Fibroblast of skin of scalp (primary cell): ENCODE measurements around the gene MINK1. TPM values are rescaled to one million over a fixed set of nuclear protein-coding genes. Genes with fewer than 3 reads are reported as not detected.

ENCODE experiments used
- DNase-seq: peaks from one replicate; pipeline ENCODE4 v3.0.0-alpha.2; 2013
- polyA plus RNA-seq, 2 experiments: library from polyadenylated mRNA; unstranded; fragments of 120-200 nt; gene quantifications; one replicate each; pipeline ENCODE4 v1.2.1, GENCODE V29; 2013; ENCODE audit not compliant: insufficient read length in 2 of 2

Gene MINK1
- 44.5 TPM for polyA plus RNA-seq (2013, experiment 1 of 2; ENCODE audit: insufficient read length)
- 36.2 TPM for polyA plus RNA-seq (2013, experiment 2 of 2; ENCODE audit: insufficient read length)

- peak; percentile 93 for DNase-seq
Measured at GRCh38 chr17:4833178-4833940, at the start of gene MINK1. MINK1 (plus strand) TSS chr17:4833340; CDS start chr17:4833584, 244 bp downstream.

GRCh38 chr17:4785311-4786105 is 47.6 kb upstream of the MINK1 start:
- DNase-seq = no peak

- DNase-seq = no peak
Measured at GRCh38 chr17:4786106-4786511, 47.0 kb upstream of the MINK1 start, which contains the start of gene VMO1. VMO1 (minus strand) TSS chr17:4786364; CDS start chr17:4786352, 12 bp downstream.

GRCh38 chr17:4786516-4786915 is 46.6 kb upstream of the MINK1 start:
- no peak for DNase-seq

GRCh38 chr17:4788159-4788806 is 44.9 kb upstream of the MINK1 start:
- no peak for DNase-seq

GRCh38 chr17:4788807-4789700 is 44.1 kb upstream of the MINK1 start, which contains the start of gene GLTPD2:
GLTPD2 (plus strand) TSS chr17:4788964; CDS start chr17:4789012, 48 bp downstream.
- no peak for DNase-seq

- DNase-seq = no peak
Measured at GRCh38 chr17:4789701-4789950, 43.5 kb upstream of the MINK1 start.

- DNase-seq = peak; percentile 85
Measured at GRCh38 chr17:4789951-4790704, 43.0 kb upstream of the MINK1 start.

GRCh38 chr17:4790705-4791088 is 42.4 kb upstream of the MINK1 start:
- DNase-seq = no peak

- no peak for DNase-seq
Measured at GRCh38 chr17:4795168-4795567, 38.0 kb upstream of the MINK1 start.

- peak; percentile 46 for DNase-seq
Measured at GRCh38 chr17:4796552-4796920, 36.6 kb upstream of the MINK1 start.

GRCh38 chr17:4800462-4801196 is 32.5 kb upstream of the MINK1 start:
- DNase-seq = no peak

- no peak for DNase-seq
Measured at GRCh38 chr17:4802228-4802627, 30.9 kb upstream of the MINK1 start, which contains the start of gene C17orf114. C17orf114 (minus strand) TSS chr17:4802328.

- no peak for DNase-seq
Measured at GRCh38 chr17:4806456-4806776, 26.7 kb upstream of the MINK1 start.

- peak; percentile 83 for DNase-seq
Measured at GRCh38 chr17:4806777-4807604, 26.1 kb upstream of the MINK1 start, which contains the start of gene PLD2. PLD2 (plus strand) TSS chr17:4807152; CDS start chr17:4807773, 621 bp downstream.

GRCh38 chr17:4807605-4808377 is 25.3 kb upstream of the MINK1 start:
- no peak for DNase-seq

GRCh38 chr17:4808378-4808767 is 24.8 kb upstream of the MINK1 start:
- no peak for DNase-seq

- DNase-seq = no peak
Measured at GRCh38 chr17:4810696-4811290, 22.3 kb upstream of the MINK1 start.

GRCh38 chr17:4811471-4811870 is 21.7 kb upstream of the MINK1 start:
- DNase-seq = no peak
